ENCODE measurements around the gene SAP130. TPM values are rescaled to one million over a fixed set of nuclear protein-coding genes. Genes with fewer than 3 reads are reported as not detected.
"Not testable (repeated sequence)": the region's sequence is repeated elsewhere in the genome, so short reads cannot be mapped to it uniquely, and the experiment has no call there.

Gene SAP130
- polyA plus RNA-seq, 3 donors, result 5.5 to 6.7 (median 6.2) TPM

GRCh38 chr2:127913808-127914457 lies 113.9 kb downstream of the SAP130 start:
- 86 to 92% (median 89%) methylated on average over 8 of the region's 8 CpGs for WGBS, 3 donors

GRCh38 chr2:127911737-127912136 lies 116.1 kb downstream of the SAP130 start:
- H3K27ac ChIP-seq (ENCODE audit: low read depth, low read length), result no peak overlapping the region
- 36 to 60% (median 39%) methylated on average over 2 of the region's 2 CpGs for WGBS, 3 donors

More at GRCh38 chr2:127913808-127914457, 113.9 kb downstream of the SAP130 start:
- H3K27ac ChIP-seq (ENCODE audit: low read depth, low read length), result no peak overlapping the region

DNA sequence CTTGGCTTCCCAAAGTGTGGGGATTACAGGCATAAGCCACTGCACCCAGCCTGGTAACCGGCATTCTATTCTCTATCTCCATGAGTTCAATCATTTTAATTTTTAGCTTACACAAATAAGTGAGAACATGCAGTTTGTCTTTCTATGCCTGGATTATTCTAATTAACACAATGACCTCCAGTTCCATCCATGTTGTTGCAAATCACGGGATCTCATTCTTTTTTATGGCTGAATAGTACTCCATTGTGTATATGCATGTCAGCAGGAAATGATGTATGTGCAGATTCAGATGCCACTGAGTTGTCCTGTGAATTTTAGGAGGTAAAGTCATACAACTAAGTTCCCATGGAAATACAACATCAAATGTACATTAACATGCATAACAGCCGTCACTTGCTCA lies 117.4 kb downstream of the SAP130 start:
- 94 to 95% (median 95%) methylated on average over 3 of the region's 3 CpGs for WGBS, 3 donors
- no peak overlapping the region for H3K27ac ChIP-seq (ENCODE audit: low read depth, low read length)

DNA sequence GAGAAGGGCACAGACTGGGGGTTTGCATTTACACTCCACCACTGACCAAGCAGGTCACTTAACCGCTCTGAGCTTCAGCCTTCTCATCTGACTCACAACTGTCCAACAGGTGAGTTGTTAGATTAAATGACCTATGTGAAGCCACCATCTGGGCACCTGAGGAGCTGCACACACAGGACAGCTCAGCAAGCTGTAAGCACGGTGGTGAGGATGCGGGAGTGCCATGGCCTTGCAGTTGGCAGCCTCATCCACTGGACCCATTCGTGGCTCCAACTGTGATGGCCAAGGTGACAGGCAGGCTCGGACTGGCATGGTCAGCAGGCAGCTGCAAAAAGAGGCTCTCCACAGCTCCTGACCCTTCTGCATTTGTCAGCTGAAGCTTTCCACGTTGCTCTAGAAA lies 118.8 kb downstream of the SAP130 start:
- WGBS, 3 donors, result 51 to 71% (median 70%) methylated on average over 6 of the region's 6 CpGs
- no peak overlapping the region for H3K27ac ChIP-seq (ENCODE audit: low read depth, low read length)

- WGBS, 3 donors, result 88 to 94% (median 93%) methylated on average over 12 of the region's 12 CpGs
- H3K27ac ChIP-seq (ENCODE audit: low read depth, low read length), result not testable (repeated sequence)
Measured at GRCh38 chr2:127907733-127908400, 120.0 kb downstream of the SAP130 start.

- 53 to 70% (median 64%) methylated on average over 21 of the region's 21 CpGs for WGBS, 3 donors
- H3K27ac ChIP-seq (ENCODE audit: low read depth, low read length), result no peak overlapping the region
Measured at GRCh38 chr2:127906206-127906926, 121.5 kb downstream of the SAP130 start.

- H3K27ac ChIP-seq (ENCODE audit: low read depth, low read length), result no peak overlapping the region
- 51 to 73% (median 69%) methylated on average over 12 of the region's 12 CpGs for WGBS, 3 donors
Measured at GRCh38 chr2:127901339-127902056, 126.4 kb downstream of the SAP130 start.

DNA sequence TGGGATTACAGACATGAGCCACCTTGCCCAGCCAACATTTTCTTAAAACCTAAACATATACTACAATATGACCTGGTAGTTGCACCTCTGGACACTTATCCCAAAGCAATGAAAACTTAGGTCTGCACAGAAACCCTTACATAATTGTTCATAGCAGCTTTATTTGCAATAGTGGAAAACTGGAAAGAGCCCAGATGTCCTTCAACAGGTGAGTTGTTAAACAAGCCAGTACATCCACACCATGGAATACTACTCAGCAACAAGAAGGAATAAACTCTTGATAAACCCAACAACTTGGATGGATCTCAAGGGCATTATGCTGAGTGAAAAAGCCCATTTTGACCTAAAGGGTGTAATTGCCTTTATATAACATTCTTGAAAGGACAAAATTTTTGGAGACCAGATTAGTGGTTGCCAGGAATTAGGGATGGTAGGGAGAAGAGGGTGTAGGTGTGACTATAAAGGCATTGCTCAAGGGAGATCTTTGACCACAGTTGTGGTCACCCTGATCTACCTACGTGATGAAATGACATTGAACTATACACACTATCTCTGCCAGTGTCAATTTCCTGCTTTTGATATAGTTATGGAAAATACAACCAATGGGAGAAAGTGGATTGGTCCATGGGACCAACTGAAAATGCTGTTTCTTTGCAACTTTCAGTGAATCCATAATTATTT lies 130.2 kb downstream of the SAP130 start:
- WGBS, 3 donors, result 29 to 42% (median 38%) methylated on average over 1 of the region's 1 CpG
- H3K27ac ChIP-seq (ENCODE audit: low read depth, low read length), result no peak overlapping the region

DNA sequence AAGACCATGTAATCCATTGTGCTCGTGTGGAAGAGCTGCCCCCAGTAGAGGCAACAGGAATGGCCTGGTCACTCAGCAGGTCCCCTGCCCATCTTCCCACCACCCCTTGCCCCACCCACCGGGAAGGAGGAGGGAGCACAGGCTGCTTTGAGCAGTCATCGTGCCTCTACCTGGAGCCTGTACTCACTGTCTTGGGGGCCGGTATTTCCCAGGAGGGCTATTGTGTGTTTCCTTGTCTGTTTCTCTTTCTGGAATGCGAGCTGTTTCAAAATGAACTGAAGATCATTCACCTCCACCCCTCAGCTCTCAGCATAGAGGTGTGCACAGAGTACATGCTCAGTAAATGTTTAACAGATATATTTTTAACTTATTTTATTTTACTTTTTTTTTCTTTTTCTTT lies 134.4 kb downstream of the SAP130 start:
- 68 to 74% (median 70%) methylated on average over 5 of the region's 5 CpGs for whole genome bisulfite sequencing, 3 donors
- H3K27ac ChIP-seq (ENCODE audit: low read depth, low read length), result no peak overlapping the region

GRCh38 chr2:127893033-127893432 lies 134.8 kb downstream of the SAP130 start:
- no peak overlapping the region for H3K27ac ChIP-seq (ENCODE audit: low read depth, low read length)
- 91 to 93% (median 92%) methylated on average over 14 of the region's 14 CpGs for WGBS, 3 donors

- no peak overlapping the region for H3K27ac ChIP-seq (ENCODE audit: low read depth, low read length)
- 33 to 48% (median 38%) methylated on average over 5 of the region's 5 CpGs for WGBS, 3 donors
Measured at GRCh38 chr2:127891811-127892210, 136.0 kb downstream of the SAP130 start.

Other genes with a start within 250 kb of the SAP130 start
- gene WDR33, start 216.9 kb downstream of the SAP130 start, polyA plus RNA-seq, result 10 to 100 TPM in 2 of 3 donors, 1 to 10 TPM in 1; 9.3 to 12.4 (median 11.0) TPM
- gene POLR2D, start 169.9 kb downstream of the SAP130 start, polyA plus RNA-seq, result 10 to 100 TPM in 1 of 3 donors, 1 to 10 TPM in 2; 5.6 to 14.7 (median 8.1) TPM
- 10 to 100 TPM in 1 of 3 donors, 1 to 10 TPM in 2; 5.7 to 15.4 (median 9.9) TPM for gene AMMECR1L, start 142.1 kb downstream of the SAP130 start, polyA plus RNA-seq
- gene UGGT1, start 63.1 kb upstream of the SAP130 start, polyA plus RNA-seq, result 10 to 100 TPM in 1 of 3 donors, 1 to 10 TPM in 2; 5.3 to 10.1 (median 9.8) TPM

Data from adipose tissue (tissue), 3 donors.